Esophagus muscularis mucosa (tissue), 4 donors: ENCODE data around the gene ANO8.
"Not testable (repeated sequence)": the region's sequence is repeated elsewhere in the genome, so short reads cannot be mapped to it uniquely, and the experiment has no call there.

Experiments used
- CTCF ChIP-seq, 3 experiments: fragments of 200-600 bp in 2 of 3; fragments of 450-650 bp in 1 of 3; sonication (generic) in 2 of 3; IDR thresholded peaks; one replicate each; pipeline ENCODE4 v1.5.1; 2017 to 2019; ENCODE audit warnings: antibody characterized with exemption in 3 of 3, mild to moderate bottlenecking in 2 of 3, moderate library complexity in 1 of 3
- EP300 ChIP-seq: sonication (generic); formaldehyde crosslinking; IDR thresholded peaks from one replicate; pipeline ENCODE4 v1.6.1; 2017; ENCODE audit warnings: antibody characterized with exemption
- POLR2A ChIP-seq: fragments of 450-650 bp; IDR thresholded peaks from one replicate; pipeline ENCODE4 v1.6.1; 2017; ENCODE audit warnings: antibody characterized with exemption, moderate library complexity, mild to moderate bottlenecking, low read depth
- POLR2AphosphoS5 ChIP-seq, 2 donors: sonication (generic); formaldehyde crosslinking; IDR thresholded peaks; one replicate each; pipeline ENCODE4 v1.6.1; 2017; ENCODE audit warnings: antibody characterized with exemption in 2 of 2

GRCh38 chr19:17363852-17364605 is 29.4 kb upstream of the ANO8 start:
- TF ChIP-seq CTCF (IDR thresholded peaks at IDR 0.05); POLR2AphosphoS5 (IDR thresholded peaks at IDR 0.05); POLR2A; EP300: not testable (repeated sequence)
